Measurements from ENCODE around the gene KRT84.

GRCh38 chr12:52351196-52352059, 34.0 kb downstream of the KRT84 start:
- no peak for TF ChIP-seq YY1 (IDR thresholded peaks at IDR 0.05; ENCODE audit: extremely low read depth, insufficient replicate concordance, low read depth, low read length)
- TF ChIP-seq CTCF (IDR thresholded peaks at IDR 0.05 in 2 of 3, conservative IDR thresholded peaks at IDR 0.05 in 1 of 3; ENCODE audit: borderline replicate concordance in 1 of 3, insufficient read depth in 1 of 3, low read depth in 2 of 3, low read length in 2 of 3) = no peak
- TF ChIP-seq POLR2AphosphoS5 (IDR thresholded peaks at IDR 0.05; ENCODE audit: low read depth, low read length) = no peak
- TF ChIP-seq TCF7L2 (IDR thresholded peaks at IDR 0.05; ENCODE audit: borderline replicate concordance, extremely low read depth, insufficient read depth, insufficient read length) = no peak
- no peak for TF ChIP-seq POLR2A (IDR thresholded peaks at IDR 0.05; ENCODE audit: borderline replicate concordance, extremely low read depth, insufficient read depth, insufficient read length)
- TF ChIP-seq ZFX (IDR thresholded peaks at IDR 0.05) = no peak
- TF ChIP-seq ZBTB33 (IDR thresholded peaks at IDR 0.05; ENCODE audit: extremely low read depth, insufficient replicate concordance, low read length) = no peak
- no peak for TF ChIP-seq EGR1 (IDR thresholded peaks at IDR 0.05; ENCODE audit: low read depth)
- no peak for TF ChIP-seq CEBPB (IDR thresholded peaks at IDR 0.05; ENCODE audit: low read depth)
- TF ChIP-seq EZH2 (IDR thresholded peaks at IDR 0.05) = no peak
- no peak for TF ChIP-seq JUND (IDR thresholded peaks at IDR 0.05)
- TF ChIP-seq CBX3 (IDR thresholded peaks at IDR 0.05; ENCODE audit: low read depth) = no peak
- no peak for TF ChIP-seq MAX (IDR thresholded peaks at IDR 0.05)
- no peak for TF ChIP-seq ZNF274 (IDR thresholded peaks at IDR 0.05; ENCODE audit: low read depth, low read length)

Data from HCT116 (cell line).